HL-60/S4 treated with phorbol 12-myristate 13-acetate at 8.2 ng/mL for 4 days and 3 days (cell line): ENCODE results near the gene ZIC4.

ENCODE experiments used
- in situ Hi-C: fragments of 300-500 bp; cut with MboI; formaldehyde crosslinking; loops from 2 replicates; pipeline ENCODE4 v1.15.0; 2022; ENCODE audit warnings: low sequenced_read_pairs

Gene ZIC4

GRCh38 chr3:147407498-147408187, 1.3 kb upstream of the ZIC4 start:
- in situ Hi-C loops: no loop called here

- in situ Hi-C loops: no loop called here
Measured at GRCh38 chr3:147407114-147407497, 763 bp upstream of the ZIC4 start.

- in situ Hi-C loops: no loop called here
Measured at GRCh38 chr3:147405231-147406027, 914 bp downstream of the ZIC4 start.

- in situ Hi-C loops: no loop called here
Measured at GRCh38 chr3:147404800-147405230, 1.5 kb downstream of the ZIC4 start.

GRCh38 chr3:147404000-147404799, 2.1 kb downstream of the ZIC4 start:
- in situ Hi-C loops: no loop called here

- in situ Hi-C loops: no loop called here
Measured at GRCh38 chr3:147403511-147403910, 2.8 kb downstream of the ZIC4 start.

- in situ Hi-C loops: no loop called here
Measured at GRCh38 chr3:147402159-147402558, 4.2 kb downstream of the ZIC4 start.

- in situ Hi-C loops: no loop called here
Measured at GRCh38 chr3:147401421-147401820, 4.9 kb downstream of the ZIC4 start.

GRCh38 chr3:147400999-147401398, 5.3 kb downstream of the ZIC4 start:
- in situ Hi-C loops: no loop called here

GRCh38 chr3:147400111-147400510, 6.2 kb downstream of the ZIC4 start:
- in situ Hi-C loops: no loop called here

GRCh38 chr3:147398813-147399534, 7.4 kb downstream of the ZIC4 start:
- in situ Hi-C loops: no loop called here

GRCh38 chr3:147397875-147398812, 8.2 kb downstream of the ZIC4 start:
- in situ Hi-C loops: no loop called here

- in situ Hi-C loops: no loop called here
Measured at GRCh38 chr3:147397155-147397874, 9.0 kb downstream of the ZIC4 start.

- in situ Hi-C loops: no loop called here
Measured at GRCh38 chr3:147396712-147397046, 9.7 kb downstream of the ZIC4 start.

GRCh38 chr3:147395899-147396711, 10.2 kb downstream of the ZIC4 start:
- in situ Hi-C loops: no loop called here

- in situ Hi-C loops: no loop called here
Measured at GRCh38 chr3:147394884-147395225, 11.5 kb downstream of the ZIC4 start.

- in situ Hi-C loops: no loop called here
Measured at GRCh38 chr3:147393943-147394883, 12.1 kb downstream of the ZIC4 start.
